ENCODE results near the gene GPHN.

The GPHN gene

GRCh38 chr14:66746316-66747006, 238.5 kb downstream of the GPHN start:
- TF ChIP-seq, protein P1, sequence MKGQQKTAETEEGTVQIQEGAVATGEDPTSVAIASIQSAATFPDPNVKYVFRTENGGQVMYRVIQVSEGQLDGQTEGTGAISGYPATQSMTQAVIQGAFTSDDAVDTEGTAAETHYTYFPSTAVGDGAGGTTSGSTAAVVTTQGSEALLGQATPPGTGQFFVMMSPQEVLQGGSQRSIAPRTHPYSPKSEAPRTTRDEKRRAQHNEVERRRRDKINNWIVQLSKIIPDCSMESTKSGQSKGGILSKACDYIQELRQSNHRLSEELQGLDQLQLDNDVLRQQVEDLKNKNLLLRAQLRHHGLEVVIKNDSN (IDR thresholded peaks at IDR 0.05) = no peak
- no peak for TF ChIP-seq CEBPB (IDR thresholded peaks at IDR 0.05)
- TF ChIP-seq CREB1 (IDR thresholded peaks at IDR 0.05; ENCODE audit: low read depth) = no peak
- no peak for TF ChIP-seq NFIC (IDR thresholded peaks at IDR 0.05)
- TF ChIP-seq TAF1 (IDR thresholded peaks at IDR 0.05; ENCODE audit: low read depth) = no peak
- TF ChIP-seq TCF12 (IDR thresholded peaks at IDR 0.05; ENCODE audit: low read depth) = no peak
- peak; percentile 49 for TF ChIP-seq RAD21 (IDR thresholded peaks at IDR 0.05; ENCODE audit: low read depth)
- no peak for TF ChIP-seq EGR1 (IDR thresholded peaks at IDR 0.05)

- TF ChIP-seq NFIC (IDR thresholded peaks at IDR 0.05) (no peak), RAD21 (IDR thresholded peaks at IDR 0.05; ENCODE audit: low read depth) (no peak), FOXM1 (IDR thresholded peaks at IDR 0.05; ENCODE audit: borderline replicate concordance, low read depth) (no peak), ZBTB7A (IDR thresholded peaks at IDR 0.05; ENCODE audit: low read depth) (no peak), CEBPB (IDR thresholded peaks at IDR 0.05) (no peak), TAF1 (IDR thresholded peaks at IDR 0.05; ENCODE audit: low read depth) (no peak)
These were observed 244.2 kb downstream of the GPHN start for GRCh38 chr14:66752109-66752508.

GRCh38 chr14:66758031-66758613, 250.2 kb downstream of the GPHN start:
- TF ChIP-seq TAF1 (IDR thresholded peaks at IDR 0.05; ENCODE audit: low read depth) (no peak), TCF12 (IDR thresholded peaks at IDR 0.05; ENCODE audit: low read depth) (no peak), EP300 (IDR thresholded peaks at IDR 0.05; ENCODE audit: borderline replicate concordance) (no peak), TEAD4 (IDR thresholded peaks at IDR 0.05) (no peak), NFIC (IDR thresholded peaks at IDR 0.05) (no peak), EGR1 (IDR thresholded peaks at IDR 0.05) (no peak), REST (IDR thresholded peaks at IDR 0.05; ENCODE audit: low read depth) (no peak), YY1 (IDR thresholded peaks at IDR 0.05; ENCODE audit: low read depth) (no peak), CEBPB (IDR thresholded peaks at IDR 0.05) (no peak), RAD21 (IDR thresholded peaks at IDR 0.05; ENCODE audit: low read depth) (no peak), ZBTB7A (IDR thresholded peaks at IDR 0.05; ENCODE audit: low read depth) (no peak), FOXM1 (IDR thresholded peaks at IDR 0.05; ENCODE audit: borderline replicate concordance, low read depth) (no peak), CREB1 (IDR thresholded peaks at IDR 0.05; ENCODE audit: low read depth) (no peak)
- TF ChIP-seq, protein P1 (IDR thresholded peaks at IDR 0.05) = no peak
- TF ChIP-seq, protein P2, sequence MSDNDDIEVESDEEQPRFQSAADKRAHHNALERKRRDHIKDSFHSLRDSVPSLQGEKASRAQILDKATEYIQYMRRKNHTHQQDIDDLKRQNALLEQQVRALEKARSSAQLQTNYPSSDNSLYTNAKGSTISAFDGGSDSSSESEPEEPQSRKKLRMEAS (IDR thresholded peaks at IDR 0.05) = no peak

- TF ChIP-seq REST (IDR thresholded peaks at IDR 0.05; ENCODE audit: low read depth) (no peak), EGR1 (IDR thresholded peaks at IDR 0.05) (no peak), EP300 (IDR thresholded peaks at IDR 0.05; ENCODE audit: borderline replicate concordance) (no peak), TEAD4 (IDR thresholded peaks at IDR 0.05) (no peak)
These were observed 264.2 kb downstream of the GPHN start for GRCh38 chr14:66772146-66772545.

GRCh38 chr14:66782853-66783252, 274.9 kb downstream of the GPHN start:
- TF ChIP-seq ZBTB7A (IDR thresholded peaks at IDR 0.05; ENCODE audit: low read depth) (no peak), TCF12 (IDR thresholded peaks at IDR 0.05; ENCODE audit: low read depth) (no peak), CEBPB (IDR thresholded peaks at IDR 0.05) (no peak)
- TF ChIP-seq, protein P2 (IDR thresholded peaks at IDR 0.05) = no peak

GRCh38 chr14:66790101-66790500, 282.2 kb downstream of the GPHN start:
- TF ChIP-seq ZBTB7A (IDR thresholded peaks at IDR 0.05; ENCODE audit: low read depth) (no peak), RAD21 (IDR thresholded peaks at IDR 0.05; ENCODE audit: low read depth) (no peak), YY1 (IDR thresholded peaks at IDR 0.05; ENCODE audit: low read depth) (no peak), TCF12 (IDR thresholded peaks at IDR 0.05; ENCODE audit: low read depth) (no peak), TAF1 (IDR thresholded peaks at IDR 0.05; ENCODE audit: low read depth) (no peak), NFIC (IDR thresholded peaks at IDR 0.05) (no peak), TEAD4 (IDR thresholded peaks at IDR 0.05) (no peak), CREB1 (IDR thresholded peaks at IDR 0.05; ENCODE audit: low read depth) (no peak)
- TF ChIP-seq, protein P1 (IDR thresholded peaks at IDR 0.05) = no peak

Measured in Ishikawa (cell line).